Measurements from ENCODE around the gene CISH. TPM values are rescaled to one million over a fixed set of nuclear protein-coding genes. Genes with fewer than 3 reads are reported as not detected.

Gene CISH, protein sequence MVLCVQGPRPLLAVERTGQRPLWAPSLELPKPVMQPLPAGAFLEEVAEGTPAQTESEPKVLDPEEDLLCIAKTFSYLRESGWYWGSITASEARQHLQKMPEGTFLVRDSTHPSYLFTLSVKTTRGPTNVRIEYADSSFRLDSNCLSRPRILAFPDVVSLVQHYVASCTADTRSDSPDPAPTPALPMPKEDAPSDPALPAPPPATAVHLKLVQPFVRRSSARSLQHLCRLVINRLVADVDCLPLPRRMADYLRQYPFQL
- 1.1 and 1.2 TPM in 2 replicates for total RNA-seq

DNA sequence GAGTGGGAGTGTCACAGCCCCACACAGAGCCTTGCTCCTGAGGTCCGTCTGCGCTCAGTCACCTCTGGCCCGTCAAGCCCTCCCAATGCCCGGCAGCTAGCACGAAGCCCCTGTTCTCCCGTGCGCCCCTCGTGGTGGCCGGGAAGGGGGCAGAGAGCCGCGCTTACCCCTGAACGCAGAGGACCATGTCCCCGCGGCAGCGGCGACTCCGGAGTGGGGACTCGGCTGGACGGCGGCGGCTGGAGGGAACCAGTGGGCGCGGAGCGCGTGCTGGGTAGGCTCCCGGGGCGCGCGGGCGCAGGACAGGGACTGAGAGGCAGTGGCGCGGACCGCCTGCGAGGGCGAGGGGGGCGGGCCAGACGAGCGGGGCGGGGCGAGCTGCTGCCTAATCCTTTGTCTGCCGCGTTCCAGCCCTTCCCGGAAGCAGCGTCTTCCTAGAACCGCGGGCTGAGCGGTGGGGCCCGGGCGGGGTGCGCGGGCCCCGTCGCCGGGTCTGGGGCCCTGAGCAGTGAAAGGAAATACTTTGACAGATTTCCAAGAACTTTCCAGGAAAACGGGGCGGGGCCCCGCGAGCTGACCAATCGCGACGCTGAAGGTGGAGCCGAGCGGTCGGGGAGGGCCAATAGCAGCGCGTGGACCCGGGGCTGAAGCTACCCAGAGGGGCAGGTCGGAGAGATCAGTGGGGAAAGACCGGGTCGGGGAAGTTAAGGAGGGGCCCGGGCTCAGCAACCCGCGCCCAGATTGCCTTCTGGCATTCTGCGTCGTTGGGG lies at the start of gene CISH:
TSS of gene CISH (minus strand) at position 311 of the 770 bp plus-strand sequence. CDS start at position 187, 124 bp downstream.
- Histone ChIP-seq H3K4me1 (ENCODE audit: insufficient read depth, low read length) (peaks cover 23% of the 10 kb centered on the region), H3K9me3 (ENCODE audit: low read depth, low read length) (no peaks in the 10 kb centered on the region), H4K20me1 (ENCODE audit: insufficient read depth, low read length) (no peaks in the 10 kb centered on the region), H3K79me2 (ENCODE audit: insufficient read depth, low read length) (no peaks in the 10 kb centered on the region), H3K36me3 (ENCODE audit: insufficient read depth, low read length) (peaks cover 8% of the 10 kb centered on the region), H3K27ac (ENCODE audit: low read depth, low read length) (peak within 1 kb of the TSS; percentile 36), H3K27me3 (ENCODE audit: insufficient read depth, low read length) (no peaks in the 10 kb centered on the region), H3K4me3 (ENCODE audit: insufficient read depth, low read length) (peak within 1 kb of the TSS; percentile 79), H2AFZ (ENCODE audit: low read length) (peak within 1 kb of the TSS; percentile 88), H3K4me2 (ENCODE audit: insufficient read depth, low read length) (peak within 1 kb of the TSS; percentile 86)
- DNase-seq (ENCODE audit: insufficient read length, low spot score, missing footprints) = peak; percentile 99
- TF ChIP-seq, protein P1, sequence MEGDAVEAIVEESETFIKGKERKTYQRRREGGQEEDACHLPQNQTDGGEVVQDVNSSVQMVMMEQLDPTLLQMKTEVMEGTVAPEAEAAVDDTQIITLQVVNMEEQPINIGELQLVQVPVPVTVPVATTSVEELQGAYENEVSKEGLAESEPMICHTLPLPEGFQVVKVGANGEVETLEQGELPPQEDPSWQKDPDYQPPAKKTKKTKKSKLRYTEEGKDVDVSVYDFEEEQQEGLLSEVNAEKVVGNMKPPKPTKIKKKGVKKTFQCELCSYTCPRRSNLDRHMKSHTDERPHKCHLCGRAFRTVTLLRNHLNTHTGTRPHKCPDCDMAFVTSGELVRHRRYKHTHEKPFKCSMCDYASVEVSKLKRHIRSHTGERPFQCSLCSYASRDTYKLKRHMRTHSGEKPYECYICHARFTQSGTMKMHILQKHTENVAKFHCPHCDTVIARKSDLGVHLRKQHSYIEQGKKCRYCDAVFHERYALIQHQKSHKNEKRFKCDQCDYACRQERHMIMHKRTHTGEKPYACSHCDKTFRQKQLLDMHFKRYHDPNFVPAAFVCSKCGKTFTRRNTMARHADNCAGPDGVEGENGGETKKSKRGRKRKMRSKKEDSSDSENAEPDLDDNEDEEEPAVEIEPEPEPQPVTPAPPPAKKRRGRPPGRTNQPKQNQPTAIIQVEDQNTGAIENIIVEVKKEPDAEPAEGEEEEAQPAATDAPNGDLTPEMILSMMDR (IDR thresholded peaks at IDR 0.05; ENCODE audit: extremely low read depth, low read depth, low read length) = peak; percentile 26

DNA sequence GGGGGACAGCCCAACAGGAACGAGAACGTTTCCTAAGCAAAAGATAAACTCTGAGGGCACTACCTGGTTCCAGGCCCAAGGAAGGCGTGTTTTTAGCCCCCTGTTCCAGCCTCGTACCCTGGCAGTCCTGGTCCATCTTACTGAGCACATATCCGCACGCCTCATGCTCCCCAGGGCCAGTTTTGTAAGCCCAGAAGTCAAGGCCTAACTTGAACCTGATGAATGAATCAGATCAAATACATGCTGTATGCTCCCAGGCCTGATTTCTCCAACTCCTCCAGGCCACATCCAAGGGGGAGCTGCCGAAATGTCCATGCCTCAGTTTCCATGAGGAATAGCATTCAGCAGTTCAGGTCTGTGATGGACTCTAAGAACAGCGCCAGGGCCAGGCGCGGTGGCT lies 48.8 kb upstream of the CISH start:
- H3K4me2 ChIP-seq (ENCODE audit: insufficient read depth, low read length) = no peak overlapping the region
- no peak overlapping the region for H3K27ac ChIP-seq (ENCODE audit: low read depth, low read length)
- no peaks in the 10 kb centered on the region for H4K20me1 ChIP-seq (ENCODE audit: insufficient read depth, low read length)
- no peaks in the 10 kb centered on the region for H3K27me3 ChIP-seq (ENCODE audit: insufficient read depth, low read length)
- no peaks in the 10 kb centered on the region for H3K4me1 ChIP-seq (ENCODE audit: insufficient read depth, low read length)
- no peaks in the 10 kb centered on the region for H3K79me2 ChIP-seq (ENCODE audit: insufficient read depth, low read length)
- H3K4me3 ChIP-seq (ENCODE audit: insufficient read depth, low read length) = no peak overlapping the region
- TF ChIP-seq, protein P1 (IDR thresholded peaks at IDR 0.05; ENCODE audit: extremely low read depth, low read depth, low read length) = no peak
- no peaks in the 10 kb centered on the region for H3K9me3 ChIP-seq (ENCODE audit: low read depth, low read length)
- no peak overlapping the region for H2AFZ ChIP-seq (ENCODE audit: low read length)
- no peak for DNase-seq (ENCODE audit: insufficient read length, low spot score, missing footprints)
- no peaks in the 10 kb centered on the region for H3K36me3 ChIP-seq (ENCODE audit: insufficient read depth, low read length)

DNA sequence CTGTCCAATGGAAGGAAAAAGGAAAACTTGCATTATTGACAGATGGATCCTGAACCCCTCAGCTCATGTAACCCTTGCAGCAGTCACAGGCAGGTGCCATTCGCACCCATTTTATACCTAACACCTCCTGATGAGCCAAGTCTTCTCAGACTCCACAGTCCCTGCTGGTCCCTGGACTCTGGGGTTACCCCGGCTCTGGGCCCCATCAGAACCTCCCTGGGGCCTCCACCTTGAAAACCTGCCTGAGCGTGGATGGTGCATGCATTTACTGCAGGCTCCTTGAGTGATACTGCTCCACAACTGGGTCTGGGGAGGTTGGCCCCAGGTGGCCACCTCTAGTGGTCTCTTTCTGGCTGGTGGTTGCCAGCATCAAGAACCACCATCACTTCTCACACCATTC lies 47.3 kb upstream of the CISH start:
- no peak for DNase-seq (ENCODE audit: insufficient read length, low spot score, missing footprints)
- H3K79me2 ChIP-seq (ENCODE audit: insufficient read depth, low read length) = no peaks in the 10 kb centered on the region
- no peak overlapping the region for H3K27ac ChIP-seq (ENCODE audit: low read depth, low read length)
- H3K4me1 ChIP-seq (ENCODE audit: insufficient read depth, low read length) = no peaks in the 10 kb centered on the region
- no peak overlapping the region for H2AFZ ChIP-seq (ENCODE audit: low read length)
- H3K4me3 ChIP-seq (ENCODE audit: insufficient read depth, low read length) = no peak overlapping the region
- TF ChIP-seq, protein P1 (IDR thresholded peaks at IDR 0.05; ENCODE audit: extremely low read depth, low read depth, low read length) = no peak
- H3K27me3 ChIP-seq (ENCODE audit: insufficient read depth, low read length) = no peaks in the 10 kb centered on the region
- H3K9me3 ChIP-seq (ENCODE audit: low read depth, low read length) = no peaks in the 10 kb centered on the region
- H3K4me2 ChIP-seq (ENCODE audit: insufficient read depth, low read length) = no peak overlapping the region
- no peaks in the 10 kb centered on the region for H4K20me1 ChIP-seq (ENCODE audit: insufficient read depth, low read length)
- H3K36me3 ChIP-seq (ENCODE audit: insufficient read depth, low read length) = no peaks in the 10 kb centered on the region

- no peak for DNase-seq (ENCODE audit: insufficient read length, low spot score, missing footprints)
- H3K79me2 ChIP-seq (ENCODE audit: insufficient read depth, low read length) = no peaks in the 10 kb centered on the region
- no peaks in the 10 kb centered on the region for H3K4me1 ChIP-seq (ENCODE audit: insufficient read depth, low read length)
- H3K9me3 ChIP-seq (ENCODE audit: low read depth, low read length) = no peaks in the 10 kb centered on the region
- H3K27me3 ChIP-seq (ENCODE audit: insufficient read depth, low read length) = no peaks in the 10 kb centered on the region
- TF ChIP-seq, protein P1 (IDR thresholded peaks at IDR 0.05; ENCODE audit: extremely low read depth, low read depth, low read length) = no peak
- H3K4me3 ChIP-seq (ENCODE audit: insufficient read depth, low read length) = no peak overlapping the region
- H2AFZ ChIP-seq (ENCODE audit: low read length) = no peak overlapping the region
- H4K20me1 ChIP-seq (ENCODE audit: insufficient read depth, low read length) = no peaks in the 10 kb centered on the region
- H3K36me3 ChIP-seq (ENCODE audit: insufficient read depth, low read length) = no peaks in the 10 kb centered on the region
- no peak overlapping the region for H3K27ac ChIP-seq (ENCODE audit: low read depth, low read length)
- H3K4me2 ChIP-seq (ENCODE audit: insufficient read depth, low read length) = no peak overlapping the region
These were observed 46.8 kb upstream of the CISH start for GRCh38 chr3:50658416-50658815.

All from osteoblast (primary cell).